BLaER1 (cell line): ENCODE measurements around the gene PLS1.
A peak's percentile ranks its signal among the peaks of the same experiment; 100 is the strongest.

Source experiments
- H3K27ac ChIP-seq: shearing (Covaris generic); formaldehyde crosslinking; 2 replicates; pipeline ENCODE4 v1.8.1; 2022
- H3K27me3 ChIP-seq: shearing (Covaris generic); formaldehyde crosslinking; 2 replicates; pipeline ENCODE4 v1.8.1; 2022
- H3K36me3 ChIP-seq: shearing (Covaris generic); formaldehyde crosslinking; 2 replicates; pipeline ENCODE4 v1.8.1; 2022
- H3K4me1 ChIP-seq: shearing (Covaris generic); formaldehyde crosslinking; 2 replicates; pipeline ENCODE4 v1.8.1; 2022
- H3K4me2 ChIP-seq: shearing (Covaris generic); formaldehyde crosslinking; 2 replicates; pipeline ENCODE4 v1.8.1; 2022
- H3K4me3 ChIP-seq: shearing (Covaris generic); formaldehyde crosslinking; 2 replicates; pipeline ENCODE4 v1.8.1; 2022
- H3K9ac ChIP-seq: shearing (Covaris generic); formaldehyde crosslinking; 2 replicates; pipeline ENCODE4 v1.8.1; 2022
- H3K9me3 ChIP-seq: shearing (Covaris generic); formaldehyde crosslinking; 2 replicates; pipeline ENCODE4 v1.8.1; 2022
- H4K20me1 ChIP-seq: shearing (Covaris generic); formaldehyde crosslinking; 2 replicates; pipeline ENCODE4 v1.8.1; 2022
- Cebpa-rat ChIP-seq: shearing (Covaris generic); IDR thresholded peaks from 2 replicates; pipeline ENCODE4 v1.8.1; 2022

The PLS1 gene

GRCh38 chr3:142716102-142716501 is 119.9 kb downstream of the PLS1 start:
- no peaks in the 10 kb centered on the region for H3K36me3 ChIP-seq

GRCh38 chr3:142723665-142723967 is 127.4 kb downstream of the PLS1 start:
- no peak overlapping the region for H3K9ac ChIP-seq
- peaks cover 15% of the 10 kb centered on the region for H3K4me1 ChIP-seq
- H3K4me2 ChIP-seq: peak overlapping the region; percentile 96
- H3K4me3 ChIP-seq: peak overlapping the region; percentile 94
- peaks cover 8% of the 10 kb centered on the region; the same call in 1 of the 2 replicates for H3K27me3 ChIP-seq
- no peaks in the 10 kb centered on the region for H3K36me3 ChIP-seq
- 0 out of 2 replicates have a peak, but pooled peaks cover 7% of the 10 kb centered on the region for H4K20me1 ChIP-seq
- H3K9me3 ChIP-seq: no peaks in the 10 kb centered on the region
- TF ChIP-seq Cebpa-rat: no peak
- no peak overlapping the region for H3K27ac ChIP-seq

More at GRCh38 chr3:142716102-142716501, 119.9 kb downstream of the PLS1 start:
- Histone ChIP-seq H3K27me3 (no peaks in the 10 kb centered on the region), H3K9ac (no peak overlapping the region), H3K4me3 (no peak overlapping the region), H3K4me2 (no peak overlapping the region), H4K20me1 (no peaks in the 10 kb centered on the region), H3K4me1 (no peaks in the 10 kb centered on the region), H3K9me3 (no peaks in the 10 kb centered on the region), H3K27ac (no peak overlapping the region)
- TF ChIP-seq Cebpa-rat: no peak

DNA sequence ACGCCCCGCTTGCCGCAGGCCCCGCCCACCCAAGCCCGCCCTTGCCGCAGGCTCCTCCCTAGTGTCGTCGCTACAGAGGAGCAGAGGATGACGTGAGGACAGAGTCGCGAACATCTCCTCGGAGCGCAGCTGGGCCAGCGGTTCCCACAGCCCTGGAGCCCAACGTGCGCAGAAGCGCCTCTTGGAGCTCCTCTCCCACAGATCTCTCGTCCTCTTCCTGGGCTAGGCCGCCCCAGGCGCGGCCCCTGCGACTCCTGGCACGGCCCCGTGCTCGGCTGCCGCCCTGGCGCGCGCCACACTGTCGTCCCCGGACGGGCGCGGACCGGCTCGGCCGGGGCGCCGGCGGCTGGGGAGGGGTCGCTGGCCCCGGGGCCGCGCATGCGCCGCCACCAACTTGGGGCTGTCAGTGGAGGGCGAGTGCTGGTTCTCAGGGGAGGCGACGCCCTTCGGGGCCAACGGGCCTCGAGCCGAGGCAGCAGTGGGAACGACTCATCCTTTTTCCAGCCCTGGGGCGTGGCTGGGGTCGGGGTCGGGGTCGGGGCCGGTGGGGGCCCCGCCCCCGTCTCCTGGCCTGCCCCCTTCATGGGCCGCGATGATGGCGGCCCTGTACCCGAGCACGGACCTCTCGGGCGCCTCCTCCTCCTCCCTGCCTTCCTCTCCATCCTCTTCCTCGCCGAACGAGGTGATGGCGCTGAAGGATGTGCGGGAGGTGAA is 127.9 kb downstream of the PLS1 start, which contains the start of gene TRPC1:
TSS of gene TRPC1 (plus strand) at position 67 of the 714 bp plus-strand sequence. CDS start at position 593, 526 bp downstream.
- H3K27me3 ChIP-seq: peaks cover 8% of the 10 kb centered on the region; the same call in 1 of the 2 replicates
- no peaks in the 10 kb centered on the region for H3K36me3 ChIP-seq
- H3K4me1 ChIP-seq: peaks cover 15% of the 10 kb centered on the region
- peak within 1 kb of the TSS; percentile 83 for H3K27ac ChIP-seq
- TF ChIP-seq Cebpa-rat: no peak
- peak within 1 kb of the TSS; percentile 83 for H3K9ac ChIP-seq
- peak within 1 kb of the TSS; percentile 96 for H3K4me2 ChIP-seq
- 0 out of 2 replicates have a peak, but pooled peaks cover 7% of the 10 kb centered on the region for H4K20me1 ChIP-seq
- H3K4me3 ChIP-seq: peak within 1 kb of the TSS; percentile 94
- H3K9me3 ChIP-seq: no peaks in the 10 kb centered on the region

DNA sequence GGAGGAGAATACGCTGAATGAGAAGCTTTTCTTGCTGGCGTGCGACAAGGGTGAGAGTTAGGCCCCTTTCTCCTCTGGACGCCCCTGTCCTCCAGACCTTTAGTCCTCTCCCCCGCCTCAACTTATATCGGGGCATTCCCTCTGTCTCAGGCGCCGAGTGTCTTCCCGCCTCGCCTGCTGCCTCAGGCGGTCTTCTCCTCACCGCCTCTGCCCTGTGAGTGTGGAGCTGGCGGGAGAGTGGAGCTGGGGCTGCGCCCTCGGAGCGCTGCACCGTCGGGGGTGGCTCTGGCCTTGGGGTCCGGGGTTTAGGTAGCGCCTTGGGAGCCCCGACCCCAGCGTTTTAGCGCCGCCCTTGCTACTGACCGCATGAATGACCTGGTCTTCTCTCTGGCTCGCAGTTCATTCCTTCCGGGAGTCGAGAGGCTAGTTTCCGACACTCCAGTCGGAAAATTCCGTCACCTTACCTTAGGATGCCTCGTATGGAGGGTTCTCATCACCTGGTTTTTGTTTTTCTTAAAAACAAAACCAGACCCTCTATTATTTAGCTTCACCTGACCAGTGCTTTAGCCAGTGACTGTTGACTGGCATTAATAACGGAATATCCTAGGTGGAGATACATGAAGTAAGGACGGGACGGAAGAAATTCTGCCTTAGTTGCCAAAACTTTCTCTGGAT is 128.6 kb downstream of the PLS1 start:
- Histone ChIP-seq H3K9ac (peak overlapping the region; percentile 83), H3K4me2 (peak overlapping the region; percentile 96), H3K27ac (peak overlapping the region; percentile 83), H3K36me3 (no peaks in the 10 kb centered on the region), H4K20me1 (0 out of 2 replicates have a peak, but pooled peaks cover 7% of the 10 kb centered on the region), H3K4me1 (peaks cover 15% of the 10 kb centered on the region), H3K27me3 (peaks cover 8% of the 10 kb centered on the region; the same call in 1 of the 2 replicates), H3K9me3 (no peaks in the 10 kb centered on the region), H3K4me3 (peak overlapping the region; percentile 94)
- no peak for TF ChIP-seq Cebpa-rat

GRCh38 chr3:142725357-142725739 is 129.2 kb downstream of the PLS1 start:
- Histone ChIP-seq H3K9me3 (no peaks in the 10 kb centered on the region), H4K20me1 (0 out of 2 replicates have a peak, but pooled peaks cover 7% of the 10 kb centered on the region), H3K9ac (no peak overlapping the region), H3K4me1 (peaks cover 15% of the 10 kb centered on the region), H3K27ac (no peak overlapping the region), H3K27me3 (peaks cover 8% of the 10 kb centered on the region; the same call in 1 of the 2 replicates), H3K36me3 (no peaks in the 10 kb centered on the region), H3K4me2 (peak overlapping the region; percentile 96), H3K4me3 (peak overlapping the region; percentile 94)
- TF ChIP-seq Cebpa-rat: no peak

DNA sequence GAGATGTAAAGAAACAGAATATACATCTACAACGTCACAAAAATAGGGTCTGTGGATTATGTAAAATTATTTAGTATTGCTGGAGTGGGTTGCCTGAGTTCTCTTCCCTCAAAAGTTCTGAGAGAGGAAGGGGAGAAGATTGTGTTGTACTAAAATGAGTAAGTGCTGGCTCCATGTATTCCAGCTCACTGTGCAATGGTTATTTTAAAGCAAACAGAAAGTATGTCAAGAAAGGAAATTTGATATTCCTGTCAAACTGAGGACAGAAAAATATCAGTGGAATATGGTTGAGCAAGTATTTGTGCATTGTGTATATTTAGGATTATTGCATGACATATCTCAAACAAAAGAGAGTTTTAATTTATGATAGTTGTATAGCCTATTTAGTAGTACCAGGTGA is 129.8 kb downstream of the PLS1 start:
- Histone ChIP-seq H3K9me3 (no peaks in the 10 kb centered on the region), H3K4me1 (peaks cover 15% of the 10 kb centered on the region), H3K4me2 (no peak overlapping the region), H3K27me3 (peaks cover 8% of the 10 kb centered on the region; the same call in 1 of the 2 replicates), H3K4me3 (no peak overlapping the region), H3K36me3 (no peaks in the 10 kb centered on the region), H3K9ac (no peak overlapping the region), H4K20me1 (0 out of 2 replicates have a peak, but pooled peaks cover 7% of the 10 kb centered on the region), H3K27ac (no peak overlapping the region)
- TF ChIP-seq Cebpa-rat: no peak

DNA sequence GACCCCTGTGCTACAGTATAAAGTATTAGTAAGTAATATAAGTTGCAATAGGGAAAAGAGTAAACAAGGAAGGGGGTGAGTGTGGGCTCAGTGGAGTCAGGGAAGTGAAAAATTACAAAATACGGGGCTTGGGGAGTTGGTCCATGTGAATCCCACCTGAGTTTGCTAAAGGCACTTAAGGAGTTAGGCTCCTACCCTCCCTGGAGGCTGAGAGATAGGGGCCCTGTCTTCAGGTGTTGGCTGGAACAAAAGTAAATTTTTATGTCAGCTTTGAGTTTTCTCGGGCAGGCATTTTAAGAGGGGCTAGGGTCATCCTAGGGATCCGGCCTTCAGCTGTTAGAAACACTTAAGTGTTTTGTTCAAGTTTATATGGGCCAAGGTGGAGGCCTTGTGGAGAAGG is 135.9 kb downstream of the PLS1 start:
- no peak for TF ChIP-seq Cebpa-rat
- Histone ChIP-seq H3K4me2 (peak overlapping the region; percentile 42), H4K20me1 (0 out of 2 replicates have a peak, but pooled peaks cover 1% of the 10 kb centered on the region), H3K9me3 (no peaks in the 10 kb centered on the region), H3K9ac (no peak overlapping the region), H3K36me3 (no peaks in the 10 kb centered on the region), H3K4me1 (peaks cover 21% of the 10 kb centered on the region), H3K27me3 (no peaks in the 10 kb centered on the region), H3K4me3 (no peak overlapping the region), H3K27ac (no peak overlapping the region)

DNA sequence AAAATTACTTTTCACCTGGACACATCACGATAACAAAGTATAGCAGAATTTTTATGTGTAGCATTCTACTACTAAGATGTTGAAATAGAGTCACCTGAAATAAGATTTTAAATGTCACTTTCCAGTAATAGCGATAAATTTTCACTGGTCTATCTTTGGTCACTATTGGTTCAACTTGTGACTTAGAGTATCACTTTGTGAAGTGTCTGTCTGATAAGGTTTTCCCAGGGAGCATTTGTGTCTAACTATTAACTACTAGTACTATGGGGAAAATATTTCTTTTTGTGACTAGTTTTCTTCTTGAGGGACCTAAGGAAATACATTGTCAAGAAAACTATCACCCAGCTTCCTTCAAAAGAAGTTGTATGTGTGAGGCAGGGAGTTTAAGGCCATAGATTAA is 138.6 kb downstream of the PLS1 start:
- Histone ChIP-seq H3K4me3 (no peak overlapping the region), H3K9ac (no peak overlapping the region), H3K27me3 (no peaks in the 10 kb centered on the region), H3K9me3 (no peaks in the 10 kb centered on the region), H3K36me3 (no peaks in the 10 kb centered on the region), H4K20me1 (no peaks in the 10 kb centered on the region), H3K27ac (no peak overlapping the region), H3K4me2 (no peak overlapping the region), H3K4me1 (peaks cover 21% of the 10 kb centered on the region)
- TF ChIP-seq Cebpa-rat: no peak

GRCh38 chr3:142735462-142735861 is 139.3 kb downstream of the PLS1 start:
- no peaks in the 10 kb centered on the region for H3K27me3 ChIP-seq
- no peak overlapping the region for H3K9ac ChIP-seq
- H3K4me2 ChIP-seq: no peak overlapping the region
- H3K4me1 ChIP-seq: peaks cover 21% of the 10 kb centered on the region
- H3K27ac ChIP-seq: no peak overlapping the region
- H3K36me3 ChIP-seq: no peaks in the 10 kb centered on the region
- no peak overlapping the region for H3K4me3 ChIP-seq
- H4K20me1 ChIP-seq: no peaks in the 10 kb centered on the region
- no peaks in the 10 kb centered on the region for H3K9me3 ChIP-seq
- no peak for TF ChIP-seq Cebpa-rat

GRCh38 chr3:142738396-142738795 is 142.2 kb downstream of the PLS1 start:
- Histone ChIP-seq H3K36me3 (no peaks in the 10 kb centered on the region), H3K4me2 (no peak overlapping the region), H4K20me1 (no peaks in the 10 kb centered on the region), H3K9me3 (no peaks in the 10 kb centered on the region), H3K27ac (no peak overlapping the region), H3K4me1 (peaks cover 6% of the 10 kb centered on the region; the same call in 1 of the 2 replicates), H3K9ac (no peak overlapping the region), H3K4me3 (no peak overlapping the region), H3K27me3 (no peaks in the 10 kb centered on the region)
- TF ChIP-seq Cebpa-rat: no peak
